ENCODE data around the gene ISY1. TPM values are rescaled to one million over a fixed set of nuclear protein-coding genes. Genes with fewer than 3 reads are reported as not detected.
A peak's percentile ranks its signal among the peaks of the same experiment; 100 is the strongest.

ISY1 gene
- total RNA-seq, 2 experiments from 2014 or later, result 28.2 to 28.5 TPM

GRCh38 chr3:129119365-129120100 is 41.3 kb downstream of the ISY1 start:
- no peaks in the 10 kb centered on the region for H3K9me3 ChIP-seq (ENCODE audit: control insufficient read depth in 1 of 2, insufficient read depth in 1 of 2, low read length in 2 of 2)
- DNase-seq (peak in 8 of 14 experiments; percentile 8 to 42 (median 22)), ATAC-seq (ENCODE audit: poor library complexity) (no peak)
- H3K27me3 Mint-ChIP-seq, result no peaks in the 10 kb centered on the region
- peaks cover 22% of the 10 kb centered on the region for H3K36me3 ChIP-seq (ENCODE audit: insufficient read depth, low read length)
- peak overlapping the region; percentile 82 to 90 for H3K27ac ChIP-seq (ENCODE audit: low read depth in 1 of 2, low read length in 2 of 2)
- intact Hi-C loops (cut with DNase I, micrococcal nuclease), result loop anchor here (1.0 to 5.0 kb wide), 7 partner anchors 9 to 128 kb away; partner anchors contain the start of genes CNBP (in 1 of the 2), COPG1 (in 1 of the 2) and ISY1 (in 1 of the 2)
- POLR2A ChIA-PET, result interaction anchor here (0.7 to 10.6 kb wide), 27 partner anchors 7 to 330 kb away, joined by 3 to 120 read pairs (median 8); partner anchors contain the start of genes ACAD9, CNBP, COPG1 and HMCES
- no peak for TF ChIP-seq CTCF (IDR thresholded peaks at IDR 0.05)
- H3K4me1 Mint-ChIP-seq (ENCODE audit: low read depth), result peaks cover 56% of the 10 kb centered on the region
- no peaks in the 10 kb centered on the region for H3K27me3 ChIP-seq (ENCODE audit: control insufficient read depth in 1 of 2, insufficient read depth in 2 of 2, low read length in 2 of 2)
- H3K4me3 Mint-ChIP-seq, result peak overlapping the region; percentile 95
- H3K4me1 ChIP-seq (ENCODE audit: insufficient read depth, low read length), result peaks cover 77% of the 10 kb centered on the region
- H3K27ac Mint-ChIP-seq, result peak overlapping the region; percentile 89
- CTCF ChIA-PET, result interaction anchor here (0.5 to 4.9 kb wide), 11 partner anchors 13 to 439 kb away, joined by 3 to 33 read pairs (median 3); no protein-coding TSS in a partner anchor
- H3K9me3 Mint-ChIP-seq, result no peaks in the 10 kb centered on the region
- peak overlapping the region; percentile 93 for H3K4me3 ChIP-seq (ENCODE audit: low read length)
- H3K36me3 Mint-ChIP-seq (ENCODE audit: low read depth), result peaks cover 56% of the 10 kb centered on the region

GRCh38 chr3:129118745-129119144 is 42.1 kb downstream of the ISY1 start:
- Mint-ChIP-seq H3K27ac (peak overlapping the region; percentile 89), H3K27me3 (no peaks in the 10 kb centered on the region), H3K36me3 (ENCODE audit: low read depth) (peaks cover 64% of the 10 kb centered on the region), H3K9me3 (no peaks in the 10 kb centered on the region), H3K4me3 (peak overlapping the region; percentile 95), H3K4me1 (ENCODE audit: low read depth) (peaks cover 64% of the 10 kb centered on the region)
- peaks cover 85% of the 10 kb centered on the region for H3K4me1 ChIP-seq (ENCODE audit: insufficient read depth, low read length)
- peak overlapping the region; percentile 82 to 90 for H3K27ac ChIP-seq (ENCODE audit: low read depth in 1 of 2, low read length in 2 of 2)
- ChIA-PET POLR2A (interaction anchor here (0.8 to 10.6 kb wide), 24 partner anchors 8 to 321 kb away, joined by 3 to 120 read pairs (median 8); partner anchors contain the start of genes ACAD9, CNBP, COPG1 and HMCES), CTCF (interaction anchor here (0.7 to 4.9 kb wide), 8 partner anchors 10 to 148 kb away, joined by 3 to 33 read pairs (median 5); no protein-coding TSS in a partner anchor)
- ATAC-seq (ENCODE audit: poor library complexity) (peak; percentile 48), DNase-seq (peak in 10 of 14 experiments; percentile 22 to 91 (median 54))
- no peaks in the 10 kb centered on the region for H3K27me3 ChIP-seq (ENCODE audit: control insufficient read depth in 1 of 2, insufficient read depth in 2 of 2, low read length in 2 of 2)
- intact Hi-C loops (cut with DNase I, micrococcal nuclease), result loop anchor here in 1 of 2 experiments (1.0 to 5.0 kb wide), 3 partner anchors 36 to 64 kb away; partner anchors contain the start of genes CNBP and ISY1
- H3K9me3 ChIP-seq (ENCODE audit: control insufficient read depth in 1 of 2, insufficient read depth in 1 of 2, low read length in 2 of 2), result no peaks in the 10 kb centered on the region
- H3K4me3 ChIP-seq (ENCODE audit: low read length), result peak overlapping the region; percentile 93
- H3K36me3 ChIP-seq (ENCODE audit: insufficient read depth, low read length), result peaks cover 29% of the 10 kb centered on the region
- TF ChIP-seq CTCF (IDR thresholded peaks at IDR 0.05), result no peak

- ATAC-seq (ENCODE audit: poor library complexity) (no peak), DNase-seq (no peak)
- H3K27ac ChIP-seq (ENCODE audit: low read depth in 1 of 2, low read length in 2 of 2), result peak overlapping the region; percentile 76 to 90
- H3K4me1 Mint-ChIP-seq (ENCODE audit: low read depth), result peaks cover 69% of the 10 kb centered on the region
- H3K9me3 ChIP-seq (ENCODE audit: control insufficient read depth in 1 of 2, insufficient read depth in 1 of 2, low read length in 2 of 2), result no peaks in the 10 kb centered on the region
- peaks cover 75% of the 10 kb centered on the region for H3K36me3 Mint-ChIP-seq (ENCODE audit: low read depth)
- intact Hi-C loops (cut with DNase I, micrococcal nuclease), result loop anchor here in 1 of 2 experiments (5.0 kb wide), 1 partner anchor 35 kb away; no protein-coding TSS in a partner anchor
- no peaks in the 10 kb centered on the region for H3K9me3 Mint-ChIP-seq
- ChIA-PET POLR2A (interaction anchor here (0.9 to 10.6 kb wide), 8 partner anchors 11 to 101 kb away, joined by 3 to 74 read pairs (median 6); partner anchors contain the start of gene CNBP), CTCF (interaction anchor here (1.4 kb wide), 1 partner anchor 45 kb away, joined by 4 read pairs; no protein-coding TSS in a partner anchor)
- H3K27ac Mint-ChIP-seq, result peak overlapping the region; percentile 89
- peaks cover 36% of the 10 kb centered on the region for H3K36me3 ChIP-seq (ENCODE audit: insufficient read depth, low read length)
- TF ChIP-seq CTCF (IDR thresholded peaks at IDR 0.05), result no peak
- H3K27me3 Mint-ChIP-seq, result no peaks in the 10 kb centered on the region
- peaks cover 83% of the 10 kb centered on the region for H3K4me1 ChIP-seq (ENCODE audit: insufficient read depth, low read length)
- no peaks in the 10 kb centered on the region for H3K27me3 ChIP-seq (ENCODE audit: control insufficient read depth in 1 of 2, insufficient read depth in 2 of 2, low read length in 2 of 2)
- no peak overlapping the region for H3K4me3 ChIP-seq (ENCODE audit: low read length)
- peak overlapping the region; percentile 95 for H3K4me3 Mint-ChIP-seq
These were observed 43.7 kb downstream of the ISY1 start for GRCh38 chr3:129117134-129117533.
